HG02610 (cell line): ENCODE results near the gene KRT86.

Experiments used
- ATAC-seq: cut with Tn5 transposase; IDR thresholded peaks from one replicate; pipeline ENCODE4 v1.9.1; 2021; ENCODE audit warnings: mild to moderate bottlenecking, moderate library complexity; ENCODE audit not compliant: unreplicated experiment

KRT86 gene

DNA sequence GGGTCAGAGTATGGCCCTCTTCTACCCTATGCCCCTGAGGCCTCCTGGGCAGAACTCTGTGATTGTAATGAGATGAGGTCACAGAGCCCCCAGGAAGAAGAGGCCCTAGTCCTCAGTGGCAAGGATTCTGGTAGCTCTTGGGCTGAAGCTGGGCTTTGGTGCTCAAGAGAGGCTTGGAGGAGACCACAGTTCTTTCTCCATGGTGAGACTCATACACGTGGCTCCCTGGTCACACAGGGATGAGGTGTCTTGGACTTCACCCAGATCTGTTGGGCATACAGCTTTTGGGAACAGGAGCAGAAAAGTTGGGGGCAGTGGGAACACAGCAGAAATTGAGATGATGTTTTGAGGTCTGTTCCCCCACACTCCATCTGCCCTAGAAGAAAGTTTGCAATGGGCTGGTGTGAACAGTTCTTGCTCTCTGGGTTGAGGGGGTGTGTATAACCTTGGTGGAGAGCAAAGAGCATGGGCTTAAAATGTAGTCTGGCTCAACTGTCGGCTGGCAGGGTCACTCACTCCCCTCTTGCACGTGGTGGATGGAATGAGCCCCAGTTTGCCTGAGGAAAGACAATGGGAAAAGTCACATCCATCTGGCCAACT lies at the start of gene KRT86:
Gene KRT86, plus strand, starts transcription at position 125 of the 600 bp plus-strand sequence. CDS start 27,272 bp downstream, outside the sequence.
- ATAC-seq: no peak

DNA sequence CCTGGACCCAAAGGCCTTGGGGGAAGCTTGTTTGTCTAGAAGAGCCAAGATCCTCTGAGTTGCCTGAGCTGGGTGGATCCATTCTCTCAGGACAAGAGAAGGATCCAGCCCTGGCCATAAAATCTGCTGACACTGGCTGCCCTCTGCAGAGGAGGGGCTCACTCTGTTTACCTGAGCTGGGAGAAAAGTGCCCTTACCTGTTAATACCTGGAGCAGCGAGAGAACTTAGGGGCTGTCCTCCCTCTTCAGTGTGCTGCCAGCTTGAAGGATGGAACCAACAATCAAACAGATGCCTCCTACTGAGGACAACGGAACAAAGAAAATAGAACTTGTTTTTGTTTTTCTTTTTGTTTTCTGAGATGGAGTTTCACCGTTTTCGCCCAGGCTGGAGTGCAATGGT lies 48.7 kb upstream of the KRT86 start:
- ATAC-seq: no peak

DNA sequence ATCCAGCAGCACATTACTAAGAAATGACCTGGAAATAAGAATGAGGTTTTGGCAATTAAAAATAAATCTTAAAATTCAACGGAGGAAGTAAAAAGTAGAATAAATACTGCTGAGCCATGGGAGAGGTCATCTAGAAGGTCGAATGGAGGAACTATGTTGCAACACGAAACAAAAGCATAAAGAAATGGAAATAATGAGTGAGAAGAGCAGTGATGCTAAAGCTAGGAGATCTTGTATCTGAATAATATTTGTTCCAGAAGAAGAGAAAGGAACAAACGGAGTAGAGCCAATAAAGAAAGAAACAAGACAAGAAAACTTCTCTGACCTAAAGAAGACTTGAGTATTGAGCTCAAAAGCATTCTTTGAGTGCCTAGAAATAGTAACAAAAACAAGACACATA lies 48.0 kb upstream of the KRT86 start:
- ATAC-seq: no peak

DNA sequence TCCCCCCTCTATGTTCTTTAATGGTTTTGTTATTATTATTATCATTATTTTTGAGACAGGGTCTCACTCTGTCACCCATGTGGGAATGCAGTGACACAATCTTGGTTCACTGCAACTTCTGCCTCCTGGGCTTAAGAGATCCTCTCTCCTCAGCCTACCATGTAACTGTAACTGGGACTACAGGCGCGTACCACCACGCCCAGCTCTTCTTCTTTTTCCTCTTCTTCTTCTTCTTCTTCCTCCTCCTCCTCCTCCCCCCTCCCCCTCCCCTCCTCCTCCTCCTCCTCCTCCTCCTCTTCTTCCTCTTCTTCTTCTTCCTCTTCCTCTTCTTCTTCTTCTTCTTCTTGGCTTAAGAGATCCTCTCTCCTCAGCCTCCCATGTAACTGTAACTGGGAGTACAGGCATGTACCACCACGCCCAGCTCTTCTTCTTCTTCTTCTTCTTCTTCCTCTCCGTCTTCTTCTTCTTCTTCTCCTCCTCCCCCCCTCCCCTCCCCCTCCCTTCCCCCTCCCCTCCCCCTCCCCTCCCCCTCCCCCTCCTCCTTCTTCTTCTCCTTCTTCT lies 46.8 kb upstream of the KRT86 start:
- no peak for ATAC-seq

DNA sequence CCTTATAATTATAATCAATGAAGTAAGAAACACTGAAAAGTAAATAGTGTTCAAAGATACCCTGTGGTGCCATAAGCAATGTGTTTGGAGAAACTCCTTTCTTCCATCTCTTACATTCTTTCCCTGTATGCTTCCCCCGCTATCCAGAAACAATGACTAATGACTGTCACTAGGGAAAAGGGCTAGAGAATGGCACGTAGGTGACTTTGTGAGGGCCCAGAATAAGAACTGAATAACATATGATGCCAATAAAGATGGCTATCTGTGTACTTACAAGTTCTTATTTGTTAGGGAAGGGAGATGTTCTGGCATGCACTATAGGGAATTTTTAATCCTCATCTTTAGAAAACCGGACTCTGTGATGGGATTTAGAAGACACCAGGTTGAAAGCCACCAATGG lies 46.1 kb upstream of the KRT86 start:
- no peak for ATAC-seq

DNA sequence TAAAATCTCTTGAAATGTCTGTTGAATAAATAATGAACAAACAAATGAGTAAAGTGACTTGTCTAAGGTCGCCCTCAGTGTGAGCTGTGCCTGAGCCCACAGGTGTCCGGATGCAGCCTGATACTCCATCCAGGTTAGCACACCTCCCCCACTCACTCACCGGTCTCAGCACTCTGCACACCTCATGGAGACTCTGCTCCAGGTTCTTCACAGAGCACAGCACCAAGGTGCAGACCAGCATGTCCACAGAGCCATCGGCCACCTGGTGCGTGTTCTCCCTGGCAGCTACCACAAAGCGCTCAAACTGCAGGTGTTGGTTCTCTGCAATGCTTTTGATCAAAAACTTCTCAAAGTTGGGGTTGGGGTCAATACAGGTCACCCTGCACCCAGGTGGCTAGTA lies 45.5 kb upstream of the KRT86 start:
- no peak for ATAC-seq

DNA sequence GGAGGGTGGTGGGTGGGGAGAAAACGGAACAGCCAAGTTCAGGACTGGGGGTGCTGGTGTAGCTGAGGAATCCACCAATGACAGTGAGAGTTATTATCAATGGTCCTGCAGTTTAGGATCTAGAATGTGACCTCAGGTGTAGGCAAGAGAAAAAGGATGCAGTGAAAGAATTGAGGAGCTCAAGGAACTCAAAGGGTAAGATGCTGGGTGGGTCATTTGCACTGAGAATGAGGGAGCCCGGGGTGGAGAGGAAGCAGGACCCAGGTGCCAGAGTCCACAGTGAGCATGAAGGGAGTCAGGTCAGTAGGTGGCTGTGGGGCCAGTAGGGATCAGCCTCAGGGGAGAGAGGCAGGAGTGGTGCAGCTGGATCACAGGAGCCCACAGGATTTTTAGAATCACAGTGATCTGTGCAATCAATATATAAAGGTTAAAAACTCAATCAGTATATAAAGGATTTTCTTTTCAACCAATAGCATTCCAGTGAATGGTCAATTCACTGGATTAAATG lies 44.6 kb upstream of the KRT86 start:
- no peak for ATAC-seq

DNA sequence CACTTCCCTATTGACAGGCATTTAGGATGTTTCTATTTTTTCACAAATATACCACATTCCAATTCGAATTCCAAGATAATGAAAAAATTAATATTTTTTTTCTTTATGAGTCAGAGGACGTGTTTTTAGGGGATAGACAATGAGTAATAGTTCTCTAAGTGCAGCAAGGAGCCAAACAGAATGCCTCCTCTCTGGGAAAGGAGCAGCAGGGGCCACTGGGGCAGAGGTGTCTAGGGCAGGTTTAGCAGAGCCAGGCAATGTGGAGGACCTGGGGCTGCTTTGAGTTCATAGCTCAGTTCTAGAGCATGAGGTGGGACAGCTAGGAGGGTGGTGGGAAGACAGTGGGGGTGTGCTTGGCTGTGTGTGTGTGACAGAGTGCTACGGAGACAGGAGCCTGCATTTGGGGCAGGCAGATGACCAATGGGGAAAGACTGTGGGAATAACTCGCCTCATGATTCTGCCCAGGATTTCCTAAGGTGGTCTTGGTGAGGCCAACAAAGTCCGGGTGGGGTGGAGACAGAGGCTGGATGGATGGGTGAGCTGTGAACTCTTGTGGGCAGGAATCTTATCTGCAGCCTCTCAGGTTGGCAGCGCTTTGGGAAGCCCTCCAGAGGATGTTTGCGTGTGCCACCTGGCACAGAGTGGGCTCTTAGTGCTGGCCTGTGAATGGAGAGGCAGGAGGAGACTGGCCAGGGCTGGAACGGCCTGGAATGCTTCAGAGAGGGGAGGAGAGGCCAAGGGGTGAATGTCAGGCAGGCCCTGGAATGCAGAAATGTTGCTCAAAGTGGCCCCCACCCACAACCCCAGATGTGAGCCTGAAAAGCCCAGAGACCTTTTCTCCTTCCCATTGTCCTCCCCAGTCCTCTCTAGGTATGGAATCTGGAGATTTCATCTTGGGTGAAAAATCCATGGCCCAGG lies 43.8 kb upstream of the KRT86 start:
- no peak for ATAC-seq

DNA sequence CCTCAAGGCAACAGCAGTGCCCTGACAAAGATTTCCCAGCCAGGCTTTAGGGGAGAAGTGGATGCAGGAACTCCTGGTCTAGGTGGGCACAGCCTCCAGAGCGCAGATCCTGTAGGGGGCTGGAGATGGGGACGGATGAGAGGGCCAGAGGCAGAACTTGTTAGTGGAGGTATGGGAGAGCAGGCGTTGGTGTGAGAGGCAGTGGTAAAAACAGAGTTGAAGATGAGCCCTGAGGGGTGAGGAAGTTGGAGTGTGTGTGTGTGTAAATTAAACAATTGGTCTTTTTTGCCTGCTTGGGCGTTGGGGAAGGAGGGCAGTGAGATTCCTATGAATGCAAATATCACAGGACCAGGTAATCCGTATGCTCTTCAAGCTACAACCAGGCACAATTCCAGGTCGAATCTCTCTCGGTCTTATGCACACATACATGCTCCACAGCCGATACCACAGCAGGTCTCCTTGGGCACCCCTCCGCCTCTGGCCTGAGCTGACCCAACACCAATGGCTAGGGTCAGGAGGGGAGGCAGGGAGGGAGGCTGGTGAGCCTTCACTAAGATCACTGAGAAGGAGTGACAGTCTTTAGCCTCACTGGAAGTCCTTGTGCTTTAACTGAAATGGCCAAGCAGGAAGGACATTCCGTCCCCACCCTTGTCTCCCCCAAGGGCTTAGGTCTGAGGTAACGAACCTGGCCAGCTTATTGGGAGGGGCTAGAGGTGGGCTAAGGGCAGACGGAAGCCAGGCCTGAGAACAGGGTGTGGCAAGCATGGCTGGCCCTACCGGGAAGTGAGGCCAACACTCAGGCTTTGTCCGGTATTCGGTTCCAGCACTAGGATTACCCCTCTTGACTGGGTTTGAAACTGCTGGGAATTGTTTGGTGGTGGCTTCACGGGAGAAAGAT lies 42.9 kb upstream of the KRT86 start:
- ATAC-seq: no peak

- ATAC-seq: no peak
Observed at GRCh38 chr12:52232203-52232673, 42.2 kb upstream of the KRT86 start.

DNA sequence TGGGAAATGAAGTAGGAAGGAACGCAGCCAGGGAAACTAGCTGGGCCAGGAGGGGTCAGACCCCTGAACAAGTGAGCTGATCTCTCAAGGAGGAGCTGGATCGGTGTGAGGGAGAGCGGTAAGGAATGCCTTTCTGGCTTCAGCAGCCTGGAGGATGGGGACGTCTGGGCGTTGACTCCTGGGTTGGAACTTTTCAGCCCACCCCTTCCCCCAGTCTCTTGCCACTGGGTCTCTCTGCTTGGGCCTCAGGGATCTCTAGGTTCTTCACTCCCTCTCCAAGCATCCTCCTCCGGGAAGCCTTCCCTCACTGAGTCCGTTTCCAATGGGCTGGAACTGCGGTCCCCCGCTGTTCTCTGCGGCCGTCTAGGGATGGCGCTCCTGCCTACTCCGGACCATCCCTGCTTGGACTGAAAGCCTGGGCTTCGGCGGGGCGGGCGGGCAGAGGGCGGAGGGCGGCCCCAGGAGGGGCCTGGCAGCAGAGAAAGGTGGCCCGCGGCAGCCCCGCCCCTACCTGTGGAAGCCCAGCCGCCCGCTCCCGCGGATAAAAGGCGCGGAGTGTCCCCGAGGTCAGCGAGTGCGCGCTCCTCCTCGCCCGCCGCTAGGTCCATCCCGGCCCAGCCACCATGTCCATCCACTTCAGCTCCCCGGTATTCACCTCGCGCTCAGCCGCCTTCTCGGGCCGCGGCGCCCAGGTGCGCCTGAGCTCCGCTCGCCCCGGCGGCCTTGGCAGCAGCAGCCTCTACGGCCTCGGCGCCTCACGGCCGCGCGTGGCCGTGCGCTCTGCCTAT lies 41.6 kb upstream of the KRT86 start, which contains the start of gene KRT7:
Gene KRT7, plus strand, starts transcription at position 570 of the 788 bp plus-strand sequence. Its CDS starts 54 bp downstream, at position 624.
- no peak for ATAC-seq

DNA sequence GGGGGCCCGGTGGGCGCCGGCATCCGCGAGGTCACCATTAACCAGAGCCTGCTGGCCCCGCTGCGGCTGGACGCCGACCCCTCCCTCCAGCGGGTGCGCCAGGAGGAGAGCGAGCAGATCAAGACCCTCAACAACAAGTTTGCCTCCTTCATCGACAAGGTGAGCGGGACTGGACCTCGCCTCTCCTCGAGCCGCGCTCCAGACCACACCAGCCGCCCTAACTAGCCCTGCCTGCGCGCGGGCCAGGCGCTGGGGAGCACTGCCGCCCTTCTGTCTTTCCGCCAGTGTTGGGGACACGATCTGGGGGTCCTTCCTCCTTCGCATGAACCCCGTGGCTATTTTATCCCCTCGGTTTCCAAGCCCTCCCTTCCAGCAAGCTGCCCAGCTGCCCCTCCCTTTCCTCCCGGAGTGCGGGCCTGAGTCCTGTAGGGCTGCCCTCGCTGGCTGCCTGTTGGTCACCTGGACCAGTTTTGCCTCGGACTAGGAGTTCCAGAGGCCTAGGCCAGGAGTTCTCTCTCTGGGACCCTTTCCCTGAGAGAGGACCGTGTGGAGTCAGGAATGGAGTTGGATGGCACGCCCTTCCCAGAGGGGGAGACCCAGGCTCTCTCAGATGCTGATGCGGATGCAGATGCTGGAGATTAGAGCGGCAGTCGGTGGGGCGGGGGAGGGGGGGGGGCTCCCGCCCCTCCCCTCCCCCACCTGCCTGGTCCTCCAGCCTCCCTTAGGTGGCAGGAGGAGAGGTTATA lies 40.8 kb upstream of the KRT86 start:
- no peak for ATAC-seq

DNA sequence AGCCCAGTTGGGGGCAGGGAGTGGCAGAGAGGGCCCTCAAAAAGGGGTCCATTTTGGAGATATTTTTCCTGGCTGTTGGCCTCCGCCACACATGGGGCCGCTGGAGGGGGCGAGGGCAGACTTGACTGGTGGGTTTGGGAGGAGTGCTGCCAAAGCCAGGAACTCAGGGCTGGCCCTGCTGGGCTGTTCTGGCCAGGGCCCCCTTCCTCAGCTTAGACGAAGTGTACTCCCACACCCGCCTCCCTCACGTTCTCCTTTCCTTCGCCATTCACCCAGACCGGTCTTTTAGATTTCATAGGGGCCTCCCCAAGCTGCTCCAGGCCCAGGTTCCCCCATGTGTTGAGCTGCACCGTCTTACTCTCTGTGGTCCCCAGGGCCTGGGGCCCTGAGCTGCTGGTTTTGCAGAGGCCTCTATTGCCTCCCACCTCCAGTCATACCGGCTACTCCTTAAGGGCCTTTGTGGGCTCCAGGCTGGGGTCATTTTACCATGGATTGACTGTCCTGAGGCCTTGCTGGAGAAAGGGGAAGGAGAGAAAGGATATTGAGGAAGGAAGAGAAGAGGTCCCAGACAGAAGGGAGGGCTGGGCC lies 40.1 kb upstream of the KRT86 start:
- ATAC-seq: no peak

- no peak for ATAC-seq
Observed at GRCh38 chr12:52235001-52235764, 39.3 kb upstream of the KRT86 start.

DNA sequence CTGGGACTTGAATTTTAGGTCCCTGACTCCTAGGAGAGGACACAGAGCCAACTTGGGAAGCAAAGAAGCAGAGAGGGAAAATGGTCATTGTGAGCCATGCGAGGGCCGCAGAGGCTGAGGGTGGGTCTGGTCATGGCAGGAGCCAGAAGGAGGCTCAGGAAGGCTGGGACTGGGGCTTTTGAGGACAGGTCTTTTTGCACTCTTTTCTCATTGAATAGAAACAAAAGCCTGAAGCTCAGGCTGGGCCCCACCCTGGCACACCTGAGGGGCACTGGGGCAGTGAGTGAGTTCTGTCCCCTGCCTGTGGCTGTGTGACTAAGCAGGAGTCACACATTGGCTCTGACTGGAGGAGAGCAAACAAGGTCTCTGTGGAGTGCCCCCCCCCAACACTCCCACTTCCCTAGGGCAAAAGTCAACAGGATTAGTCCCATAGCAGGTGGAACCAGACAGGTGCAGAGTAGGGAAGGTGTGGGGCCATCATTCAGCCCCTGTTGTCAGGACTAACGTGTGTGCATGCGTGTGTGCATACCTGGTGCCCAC lies 38.6 kb upstream of the KRT86 start:
- no peak for ATAC-seq

DNA sequence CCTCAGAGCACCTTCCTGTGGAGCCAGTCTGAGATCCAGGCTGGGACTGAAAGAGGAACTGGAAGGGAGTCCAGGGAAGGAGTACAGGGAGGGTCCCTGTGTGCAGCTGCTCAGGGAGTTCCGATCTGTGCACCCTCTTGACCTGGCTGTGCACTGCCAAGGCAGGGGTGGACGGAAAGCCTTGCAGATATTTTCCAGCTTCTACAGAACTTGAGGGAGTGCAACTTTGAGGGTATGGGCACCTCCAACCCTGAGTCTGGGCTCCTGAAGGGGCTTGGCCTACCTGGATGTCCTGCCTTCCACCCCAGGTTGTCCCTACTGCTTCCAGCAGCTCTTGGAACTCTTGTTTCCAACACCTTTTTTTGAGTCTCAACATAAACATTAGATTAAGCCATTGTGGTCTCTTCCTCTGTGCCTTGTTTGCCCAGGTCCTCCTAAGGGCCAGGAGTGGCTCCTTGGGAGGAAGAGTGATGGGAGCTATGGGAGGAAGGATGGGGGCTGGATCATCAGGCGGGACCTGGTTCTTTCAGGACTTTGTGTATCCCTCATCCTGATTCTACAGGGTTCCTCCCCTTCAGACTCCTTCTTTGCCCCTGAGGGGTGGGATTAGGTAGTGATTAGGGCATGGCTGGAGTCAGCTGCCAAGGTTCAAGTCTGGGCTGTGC lies 37.9 kb upstream of the KRT86 start:
- no peak for ATAC-seq

- ATAC-seq: no peak
Observed at GRCh38 chr12:52238207-52238840, 36.1 kb upstream of the KRT86 start.
